22Rv1 (cell line): ENCODE data around the gene NCOA1.

Experiments used
- H3K27ac ChIP-seq: fragments of 450-650 bp; 2 replicates; pipeline ENCODE4 v1.5.1; 2017
- CTCF ChIP-seq: fragments of 450-650 bp; IDR thresholded peaks from 2 replicates; pipeline ENCODE4 v1.5.1; 2017; ENCODE audit warnings: mild to moderate bottlenecking
- ZFX ChIP-seq: fragments of 450-650 bp; IDR thresholded peaks from 2 replicates; pipeline ENCODE4 v1.6.1; 2017; ENCODE audit warnings: antibody characterized with exemption, borderline replicate concordance

NCOA1 gene

GRCh38 chr2:24742730-24743129 is 251.7 kb downstream of the NCOA1 start:
- TF ChIP-seq ZFX (no peak), CTCF (no peak)
- H3K27ac ChIP-seq = no peak overlapping the region

- no peak overlapping the region for H3K27ac ChIP-seq
- TF ChIP-seq CTCF (no peak), ZFX (no peak)
Measured at GRCh38 chr2:24743924-24744323, 252.9 kb downstream of the NCOA1 start.

GRCh38 chr2:24744356-24744755 is 253.3 kb downstream of the NCOA1 start:
- TF ChIP-seq CTCF (no peak), ZFX (no peak)
- H3K27ac ChIP-seq = no peak overlapping the region

- TF ChIP-seq ZFX (no peak), CTCF (no peak)
Measured at GRCh38 chr2:24745825-24746224, 254.8 kb downstream of the NCOA1 start.

GRCh38 chr2:24747299-24747698 is 256.2 kb downstream of the NCOA1 start:
- no peak overlapping the region for H3K27ac ChIP-seq
- TF ChIP-seq CTCF (no peak), ZFX (no peak)

More at GRCh38 chr2:24745825-24746224, 254.8 kb downstream of the NCOA1 start:
- H3K27ac ChIP-seq = no peak overlapping the region

- no peak overlapping the region for H3K27ac ChIP-seq
- TF ChIP-seq CTCF (no peak), ZFX (no peak)
Measured at GRCh38 chr2:24749069-24749691, 258.1 kb downstream of the NCOA1 start.

GRCh38 chr2:24754985-24755705 is 264.1 kb downstream of the NCOA1 start:
- H3K27ac ChIP-seq = no peak overlapping the region
- TF ChIP-seq CTCF (no peak), ZFX (no peak)
